ENCODE measurements around the gene RAPGEF1.

- TF ChIP-seq CTCF (conservative IDR thresholded peaks at IDR 0.05; ENCODE audit: low read depth, low read length) (no peak), EZH2 (IDR thresholded peaks at IDR 0.05; ENCODE audit: borderline replicate concordance, low read depth, low read length, poor library complexity, severe bottlenecking) (no peak)
These were observed 5.7 kb downstream of the RAPGEF1 start for GRCh38 chr9:131734165-131734610.

All from A673 (cell line).